HFFc6 (cell line): ENCODE measurements around the gene SORCS2. TPM values are rescaled to one million over a fixed set of nuclear protein-coding genes. Genes with fewer than 3 reads are reported as not detected.

ENCODE experiments used
- DNase-seq: peaks from one replicate; pipeline ENCODE4 v3.0.0-alpha.2; 2018
- H3K27ac Mint-ChIP-seq: 2 replicates; pipeline ENCODE4 v1.8.0; 2020; ENCODE audit warnings: mild to moderate bottlenecking, mixed read lengths
- H3K27me3 Mint-ChIP-seq: 2 replicates; pipeline ENCODE4 v1.8.0; 2021; ENCODE audit warnings: mild to moderate bottlenecking, moderate library complexity, mixed read lengths; ENCODE audit not compliant: insufficient read depth
- H3K36me3 Mint-ChIP-seq: 2 replicates; pipeline ENCODE4 v1.8.0; 2021; ENCODE audit warnings: low read depth, mixed read lengths
- H3K4me1 Mint-ChIP-seq: 2 replicates; pipeline ENCODE4 v1.8.0; 2020; ENCODE audit warnings: low read depth, mixed read lengths
- H3K4me3 Mint-ChIP-seq: 2 replicates; pipeline ENCODE4 v1.8.0; 2020; ENCODE audit warnings: mild to moderate bottlenecking, moderate library complexity, mixed read lengths
- H3K9me3 Mint-ChIP-seq: 2 replicates; pipeline ENCODE4 v1.8.0; 2020; ENCODE audit warnings: mild to moderate bottlenecking, mixed read lengths
- total RNA-seq, 6 experiments: library from RNA; stranded (reverse); fragmentation: NEBNext Ultra II Directional; extraction: Animal tissue kit (Norgen Biotek cat#: 25700); gene quantifications; 2 replicates in 1 of 6; 3 replicates in 5 of 6; pipeline ENCODE4 v1.2.3, GENCODE V29; 2021
- TF ChIP-seq, protein P1 (sequence below): fragments of 200-600 bp; sonication (generic); IDR thresholded peaks from 2 replicates; pipeline ENCODE4 v1.5.0; 2021; ENCODE audit warnings: antibody characterized with exemption, mild to moderate bottlenecking

The SORCS2 gene
- total RNA-seq, 6 experiments from 2014 or later, result 0.05 to 0.15 (median 0.12) TPM; not detected in 3

DNA sequence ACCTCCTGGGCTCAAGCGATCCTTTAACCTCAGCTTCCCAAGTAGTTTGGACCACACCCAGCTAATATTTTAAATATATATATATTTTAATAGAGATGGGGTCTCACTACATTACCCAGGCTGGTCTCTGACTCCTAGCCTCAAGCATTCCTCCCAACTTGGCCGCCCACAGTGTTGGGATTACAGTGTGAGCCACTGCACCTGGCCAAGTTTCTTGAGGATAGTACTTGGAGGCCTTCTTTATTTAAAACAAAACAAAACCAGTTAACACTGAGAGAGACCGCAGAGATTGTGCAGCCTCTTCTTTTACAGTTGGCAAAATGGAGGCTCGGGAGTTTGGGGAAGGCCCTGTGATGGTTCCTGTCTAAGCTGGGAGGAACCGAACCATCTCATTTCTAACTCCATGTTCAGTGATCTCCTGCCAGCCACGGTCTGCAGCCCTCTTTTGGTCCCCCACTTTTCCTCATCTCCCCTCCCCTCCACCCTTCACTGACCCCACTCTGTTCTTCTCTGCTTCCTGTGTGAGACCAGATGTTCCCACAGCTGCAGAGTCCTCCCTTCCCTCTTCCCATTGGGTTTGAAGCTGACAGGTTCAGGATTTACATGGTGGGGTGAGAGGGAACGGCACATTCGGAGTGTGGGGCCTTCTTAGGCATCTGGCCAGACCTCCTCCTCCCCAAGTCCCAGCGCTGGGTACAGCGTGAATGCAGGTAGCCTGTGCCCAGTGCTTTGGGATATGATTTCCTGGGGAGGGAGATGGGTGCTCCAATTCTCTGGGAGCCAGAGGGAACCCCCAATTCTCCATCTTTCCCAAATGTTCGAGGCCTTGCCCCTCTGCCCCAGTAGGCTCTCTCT, 1.4 kb upstream of the SORCS2 start:
- H3K36me3 Mint-ChIP-seq, result no peaks in the 10 kb centered on the region
- no peak overlapping the region for H3K4me3 Mint-ChIP-seq
- no peak for DNase-seq
- H3K27me3 Mint-ChIP-seq, result peaks cover 61% of the 10 kb centered on the region
- H3K27ac Mint-ChIP-seq, result no peak overlapping the region
- no peaks in the 10 kb centered on the region for H3K4me1 Mint-ChIP-seq
- no peaks in the 10 kb centered on the region for H3K9me3 Mint-ChIP-seq
- TF ChIP-seq, protein P1, sequence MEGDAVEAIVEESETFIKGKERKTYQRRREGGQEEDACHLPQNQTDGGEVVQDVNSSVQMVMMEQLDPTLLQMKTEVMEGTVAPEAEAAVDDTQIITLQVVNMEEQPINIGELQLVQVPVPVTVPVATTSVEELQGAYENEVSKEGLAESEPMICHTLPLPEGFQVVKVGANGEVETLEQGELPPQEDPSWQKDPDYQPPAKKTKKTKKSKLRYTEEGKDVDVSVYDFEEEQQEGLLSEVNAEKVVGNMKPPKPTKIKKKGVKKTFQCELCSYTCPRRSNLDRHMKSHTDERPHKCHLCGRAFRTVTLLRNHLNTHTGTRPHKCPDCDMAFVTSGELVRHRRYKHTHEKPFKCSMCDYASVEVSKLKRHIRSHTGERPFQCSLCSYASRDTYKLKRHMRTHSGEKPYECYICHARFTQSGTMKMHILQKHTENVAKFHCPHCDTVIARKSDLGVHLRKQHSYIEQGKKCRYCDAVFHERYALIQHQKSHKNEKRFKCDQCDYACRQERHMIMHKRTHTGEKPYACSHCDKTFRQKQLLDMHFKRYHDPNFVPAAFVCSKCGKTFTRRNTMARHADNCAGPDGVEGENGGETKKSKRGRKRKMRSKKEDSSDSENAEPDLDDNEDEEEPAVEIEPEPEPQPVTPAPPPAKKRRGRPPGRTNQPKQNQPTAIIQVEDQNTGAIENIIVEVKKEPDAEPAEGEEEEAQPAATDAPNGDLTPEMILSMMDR, result no peak

DNA sequence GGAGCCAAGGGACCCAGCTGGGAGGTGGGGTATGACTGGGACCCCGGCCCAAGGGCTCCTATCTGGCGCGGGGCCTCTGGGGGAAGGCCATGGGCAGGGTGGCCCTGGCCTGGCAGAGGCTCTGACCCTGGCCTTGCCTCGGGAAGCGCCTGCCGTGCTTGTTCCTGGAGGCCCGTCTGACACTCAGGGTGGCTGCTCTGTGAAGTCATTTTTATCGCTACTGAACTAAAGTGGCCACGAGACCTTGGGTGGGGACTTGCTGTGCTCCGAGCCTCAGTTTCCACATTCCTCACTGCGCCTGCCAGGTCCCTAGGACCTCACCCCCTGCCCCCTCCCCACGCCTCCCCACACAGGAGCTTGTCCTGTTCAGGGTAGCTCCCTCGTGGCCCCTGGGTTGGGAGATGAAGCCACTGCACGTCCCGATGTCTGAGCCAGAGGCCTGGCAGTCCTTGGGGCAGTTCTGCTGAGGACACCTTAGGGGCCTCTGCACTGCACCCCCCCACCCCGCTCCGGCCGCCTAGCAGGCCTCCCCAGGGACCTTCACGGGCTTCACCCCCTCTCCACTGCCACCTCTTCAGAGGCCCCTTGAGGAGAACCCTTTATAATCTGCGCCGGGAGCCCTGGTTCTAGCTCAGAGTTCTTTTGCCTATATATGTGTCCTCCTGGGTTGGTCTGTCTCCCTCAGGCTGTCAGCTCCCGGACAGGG, 639 bp upstream of the SORCS2 start:
- TF ChIP-seq, protein P1, result no peak
- H3K4me1 Mint-ChIP-seq, result no peaks in the 10 kb centered on the region
- no peaks in the 10 kb centered on the region for H3K9me3 Mint-ChIP-seq
- no peak overlapping the region for H3K4me3 Mint-ChIP-seq
- peaks cover 61% of the 10 kb centered on the region for H3K27me3 Mint-ChIP-seq
- no peak overlapping the region for H3K27ac Mint-ChIP-seq
- no peak for DNase-seq
- H3K36me3 Mint-ChIP-seq, result no peaks in the 10 kb centered on the region

DNA sequence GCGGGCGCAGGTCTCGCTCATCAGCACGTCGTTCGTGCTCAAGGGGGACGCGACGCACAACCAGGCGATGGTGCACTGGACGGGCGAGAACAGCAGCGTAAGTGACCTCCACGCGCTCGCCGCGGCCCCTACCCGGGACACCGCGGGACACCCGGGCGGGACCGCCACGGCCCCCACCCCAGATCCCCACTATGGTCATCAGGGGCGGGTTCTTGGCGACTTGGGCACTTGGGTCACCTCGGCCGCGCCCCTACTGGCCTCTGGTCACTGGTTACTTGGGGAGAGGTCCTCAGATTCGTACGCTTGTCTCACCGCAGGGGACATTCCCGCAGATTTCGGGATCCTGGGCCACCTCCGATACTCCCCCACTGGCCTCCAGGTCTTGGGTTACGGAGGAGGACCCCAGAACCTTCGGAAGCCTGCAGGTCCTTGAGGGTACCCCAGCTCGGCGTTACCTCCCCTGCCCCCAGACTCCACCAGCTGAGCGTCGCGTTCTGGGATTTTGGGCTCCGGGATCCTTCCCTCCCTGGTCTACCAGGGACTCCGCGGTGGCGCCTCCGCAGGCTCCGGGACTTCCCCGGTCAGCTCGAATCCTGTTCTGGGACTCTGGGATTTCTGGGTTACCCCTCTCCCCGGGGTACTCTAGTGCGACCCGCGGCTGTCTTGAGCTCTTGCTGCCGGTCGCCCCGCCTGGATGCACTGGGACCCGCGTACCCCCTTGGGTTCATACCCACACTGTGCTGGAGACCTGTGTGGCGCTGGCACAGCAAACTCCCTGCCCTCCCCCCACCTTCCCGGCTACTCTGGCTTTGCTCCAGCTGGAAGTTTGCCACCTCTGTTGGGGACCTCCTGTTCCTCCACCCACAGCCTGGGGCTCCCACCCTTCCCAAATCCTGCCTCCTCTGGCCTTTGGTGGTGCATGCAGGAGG, 956 bp downstream of the SORCS2 start:
- no peak for DNase-seq
- H3K27me3 Mint-ChIP-seq, result peaks cover 47% of the 10 kb centered on the region
- H3K4me1 Mint-ChIP-seq, result no peaks in the 10 kb centered on the region; the same call in 1 of the 2 replicates
- H3K4me3 Mint-ChIP-seq, result no peak overlapping the region
- TF ChIP-seq, protein P1, result no peak
- H3K9me3 Mint-ChIP-seq, result no peaks in the 10 kb centered on the region
- H3K27ac Mint-ChIP-seq, result no peak overlapping the region
- no peaks in the 10 kb centered on the region for H3K36me3 Mint-ChIP-seq

DNA sequence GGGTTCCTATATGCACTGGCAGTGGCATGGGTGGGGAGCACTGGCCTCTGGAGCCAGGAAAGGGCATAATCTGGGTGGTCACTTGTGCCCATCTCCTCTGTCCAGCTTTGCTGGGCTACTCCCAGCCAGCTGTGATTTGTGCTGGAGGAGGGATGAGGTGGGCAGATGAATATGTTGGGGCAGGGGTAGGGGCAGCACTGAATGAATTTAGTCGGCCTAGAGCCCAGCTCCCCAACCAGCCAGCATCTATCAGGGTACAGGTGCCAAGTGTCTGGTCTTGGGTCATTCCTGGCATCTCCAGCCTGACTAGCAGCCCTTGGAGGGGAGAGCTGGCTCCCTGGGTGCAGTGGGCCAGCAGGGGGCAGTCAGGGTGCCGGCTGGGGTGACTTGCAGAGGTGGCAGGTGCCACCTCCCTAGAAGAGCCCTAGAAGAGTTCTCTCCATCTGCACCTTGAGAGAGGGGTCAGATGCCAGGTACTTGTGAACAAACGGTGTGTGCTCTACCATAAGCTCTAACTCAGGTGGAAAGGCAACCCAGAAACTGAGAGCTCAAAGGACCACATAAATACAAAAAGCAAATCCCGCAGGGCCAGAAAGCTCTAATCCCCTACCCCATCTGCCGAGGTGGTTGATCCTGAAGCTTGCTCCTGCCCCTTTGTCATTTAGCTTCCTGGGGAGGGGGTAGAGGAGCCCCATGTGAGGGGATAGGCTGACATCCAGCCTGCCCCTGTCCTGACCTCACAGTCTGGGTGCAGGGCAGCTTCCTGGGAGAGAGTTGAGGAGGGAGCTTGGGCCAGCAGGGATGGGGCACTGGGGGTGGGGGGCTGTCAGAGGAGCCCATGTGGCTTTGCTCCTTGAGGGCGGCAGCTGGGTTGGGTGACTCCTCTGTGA, 2.2 kb downstream of the SORCS2 start:
- no peak overlapping the region for H3K27ac Mint-ChIP-seq
- H3K4me1 Mint-ChIP-seq, result no peaks in the 10 kb centered on the region; the same call in 1 of the 2 replicates
- no peak overlapping the region for H3K4me3 Mint-ChIP-seq
- H3K36me3 Mint-ChIP-seq, result no peaks in the 10 kb centered on the region
- no peaks in the 10 kb centered on the region for H3K9me3 Mint-ChIP-seq
- peaks cover 40% of the 10 kb centered on the region for H3K27me3 Mint-ChIP-seq
- no peak for DNase-seq
- TF ChIP-seq, protein P1, result peak; percentile 77
